HG03460 (cell line): Measurements from ENCODE around the gene GPATCH8.
"Not testable (repeated sequence)": the region's sequence is repeated elsewhere in the genome, so short reads cannot be mapped to it uniquely, and the experiment has no call there.

Experiments used
- ATAC-seq: cut with Tn5 transposase; IDR thresholded peaks from one replicate; pipeline ENCODE4 v1.9.1; 2021; ENCODE audit not compliant: unreplicated experiment

The GPATCH8 gene

DNA sequence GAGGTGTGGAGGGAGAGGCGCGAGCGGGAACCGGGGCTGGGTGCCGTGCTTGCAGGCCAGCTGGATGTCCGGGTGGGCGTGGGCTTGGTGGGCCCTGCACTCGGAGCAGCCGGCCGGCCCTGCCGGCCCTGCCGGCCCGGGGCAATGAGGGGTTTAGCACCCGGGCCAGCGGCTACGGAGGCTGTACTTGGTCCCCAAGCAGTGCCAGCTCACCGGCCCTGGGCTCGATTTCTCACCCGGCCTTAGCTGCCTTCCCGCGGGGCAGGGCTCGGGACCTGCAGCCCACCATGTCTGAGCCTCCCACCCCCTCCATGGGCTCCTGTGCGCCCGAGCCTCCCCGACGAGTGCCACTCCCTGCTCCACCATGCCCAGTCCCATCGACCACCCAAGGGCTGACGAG lies 24.7 kb upstream of the GPATCH8 start:
- ATAC-seq: no peak

DNA sequence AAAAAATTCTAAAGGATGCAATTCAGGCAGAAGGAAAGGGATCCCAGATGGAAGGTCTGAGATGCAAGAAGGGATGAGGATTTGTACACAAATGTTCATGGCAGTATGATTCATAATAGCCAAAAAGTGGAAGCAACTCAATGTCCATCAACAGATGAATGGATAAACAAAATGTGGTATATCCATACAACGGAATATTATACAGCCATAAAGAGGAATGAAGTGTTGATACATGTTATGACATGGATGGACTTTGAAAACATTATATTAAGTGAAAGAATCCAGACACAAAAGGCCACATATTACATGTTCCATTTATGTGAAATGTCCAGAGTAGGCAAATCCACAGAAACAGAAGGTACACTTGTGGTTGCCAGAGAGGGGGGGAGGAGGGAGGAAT lies 23.9 kb upstream of the GPATCH8 start:
- ATAC-seq: no peak

- ATAC-seq: no peak
Observed at GRCh38 chr17:44523672-44523972, 20.4 kb upstream of the GPATCH8 start.

GRCh38 chr17:44522883-44523671 lies 19.9 kb upstream of the GPATCH8 start:
- no peak for ATAC-seq

DNA sequence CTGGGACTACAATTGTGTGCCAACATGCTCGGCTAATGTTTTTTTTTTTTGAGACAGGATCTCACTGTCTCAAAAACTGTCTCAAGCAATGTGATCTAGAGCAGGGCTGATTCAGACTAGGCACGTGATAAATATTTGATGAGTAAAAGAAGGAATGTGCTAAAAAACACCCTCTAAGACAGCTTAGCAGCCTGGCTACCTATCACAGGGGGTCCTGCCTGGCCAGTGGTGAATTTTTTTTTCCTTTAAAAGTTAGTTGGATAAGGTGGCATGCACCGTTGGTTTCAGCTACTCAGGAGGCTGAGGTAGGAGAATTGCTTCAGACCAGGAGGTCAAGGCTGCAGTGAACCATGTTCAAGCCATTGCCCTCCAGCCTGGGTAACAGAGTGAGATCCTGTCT lies 14.8 kb upstream of the GPATCH8 start:
- ATAC-seq: no peak

GRCh38 chr17:44511241-44512134 lies 8.3 kb upstream of the GPATCH8 start:
- ATAC-seq: not testable (repeated sequence)

DNA sequence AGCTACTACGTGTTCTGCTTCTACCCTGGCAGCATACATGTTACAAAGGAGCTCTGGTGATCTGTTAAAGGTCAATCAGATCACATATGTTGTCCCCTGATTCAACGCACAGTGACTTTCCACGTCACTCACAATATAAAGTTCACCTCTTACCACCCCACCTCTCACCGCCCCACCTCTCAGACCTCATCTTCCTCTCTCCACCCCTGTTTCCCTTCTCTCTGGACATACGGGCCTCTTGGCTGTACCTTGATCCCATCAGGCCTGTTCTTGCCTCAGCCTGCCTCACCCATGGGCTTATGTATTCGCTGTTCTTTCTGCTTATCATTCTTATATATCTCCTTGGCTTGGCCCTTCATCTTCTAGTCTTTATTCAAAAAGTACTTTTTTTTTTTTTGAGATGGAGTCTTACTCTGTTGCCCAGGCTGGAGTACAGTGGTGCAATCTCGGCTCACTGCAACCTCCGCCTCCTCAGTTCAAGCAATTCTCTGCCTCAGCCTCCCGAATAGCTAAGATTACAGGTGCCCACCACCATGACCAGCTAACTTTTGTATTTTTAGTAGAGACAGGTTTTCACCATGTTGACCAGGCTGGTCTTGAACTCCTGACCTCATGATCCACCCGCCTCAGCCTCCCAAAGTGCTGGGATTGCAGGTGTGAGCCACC lies 3.9 kb upstream of the GPATCH8 start:
- not testable (repeated sequence) for ATAC-seq

GRCh38 chr17:44502598-44503146 lies 534 bp downstream of the GPATCH8 start:
- ATAC-seq: peak; percentile 28

DNA sequence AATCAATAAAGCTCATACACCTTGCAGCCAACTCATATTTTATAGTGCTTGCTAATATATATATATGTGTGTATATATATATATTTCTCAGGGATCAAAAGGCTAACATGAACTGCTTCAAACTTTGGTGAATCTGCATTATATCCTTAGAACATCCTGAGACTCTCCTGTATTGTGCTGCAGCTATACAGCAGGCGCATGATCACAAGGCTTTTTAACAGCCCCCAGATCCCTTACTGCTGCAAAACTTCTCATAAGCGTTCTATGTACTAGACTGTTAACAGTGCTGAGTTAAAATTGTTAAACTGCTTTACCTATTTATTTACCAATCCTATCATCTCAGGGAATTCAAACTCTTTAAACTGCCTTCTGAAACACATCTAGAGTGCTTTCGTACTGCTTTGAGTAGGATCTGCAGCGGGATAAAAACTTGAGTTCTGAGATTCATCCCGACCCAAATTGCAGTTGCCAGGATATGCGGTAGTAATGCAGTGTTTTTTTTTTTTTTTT lies 1.3 kb downstream of the GPATCH8 start:
- no peak for ATAC-seq

DNA sequence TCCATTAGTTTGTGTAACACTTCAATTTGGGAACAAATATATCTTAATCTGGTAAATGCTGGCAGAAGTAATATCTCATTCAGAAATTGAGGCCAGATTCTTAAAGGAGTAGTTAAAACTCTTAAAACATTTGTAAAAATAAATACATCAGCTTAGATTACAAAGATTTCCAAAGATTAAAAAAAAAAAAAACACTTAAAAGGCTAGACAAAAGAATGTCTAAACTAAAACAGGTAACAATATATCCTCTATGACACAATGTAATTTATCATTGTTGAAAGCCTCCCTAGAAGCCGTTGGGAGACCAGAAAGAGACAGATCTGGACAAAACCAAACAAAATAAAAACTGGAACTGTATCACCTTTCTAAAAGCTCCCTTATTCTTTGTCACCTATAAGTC lies 3.5 kb downstream of the GPATCH8 start:
- no peak for ATAC-seq

- ATAC-seq: no peak
Observed at GRCh38 chr17:44496815-44497214, 6.4 kb downstream of the GPATCH8 start.

DNA sequence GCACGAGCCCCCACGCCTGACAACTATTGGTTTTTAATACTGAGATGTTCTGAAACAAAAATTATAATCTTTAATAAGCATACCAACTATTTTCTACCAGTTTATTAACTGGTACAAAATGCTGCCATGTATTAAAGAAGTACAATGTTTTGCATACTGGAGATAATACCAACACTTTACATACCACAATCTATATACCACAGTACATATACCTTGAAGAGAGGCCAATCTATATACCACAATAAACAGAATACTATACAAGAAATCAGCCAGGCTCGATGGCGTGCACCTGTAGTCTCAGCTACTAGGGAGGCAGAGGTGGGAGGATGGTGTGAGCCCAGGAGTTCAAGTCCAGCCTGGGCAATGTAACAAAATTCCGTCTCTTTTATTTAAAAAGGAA lies 9.9 kb downstream of the GPATCH8 start:
- ATAC-seq: no peak

- ATAC-seq: no peak
Observed at GRCh38 chr17:44492706-44493272, 10.4 kb downstream of the GPATCH8 start.

GRCh38 chr17:44489581-44489980 lies 13.6 kb downstream of the GPATCH8 start:
- no peak for ATAC-seq

GRCh38 chr17:44487170-44487569 lies 16.0 kb downstream of the GPATCH8 start:
- no peak for ATAC-seq

DNA sequence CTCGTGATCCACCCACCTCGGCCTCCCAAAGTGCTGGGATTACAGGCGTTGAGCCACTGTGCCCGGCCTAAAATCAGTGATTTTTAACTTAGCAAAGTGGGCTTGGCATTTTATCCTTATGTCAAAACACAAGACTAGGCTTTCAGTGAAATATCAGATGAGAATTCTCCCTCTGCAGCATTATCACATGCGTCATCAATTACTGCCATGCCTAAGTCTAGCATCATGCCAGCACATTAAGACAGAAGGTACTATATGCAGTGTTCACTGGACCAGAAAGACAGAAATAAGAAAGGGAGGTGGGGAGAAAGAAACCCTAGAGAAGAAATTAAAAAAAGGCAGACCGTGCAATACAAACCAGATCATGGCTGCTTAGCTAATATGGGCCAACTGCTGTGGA lies 29.8 kb downstream of the GPATCH8 start:
- no peak for ATAC-seq

- ATAC-seq: no peak
Observed at GRCh38 chr17:44469676-44470075, 33.5 kb downstream of the GPATCH8 start.

GRCh38 chr17:44467108-44467507 lies 36.1 kb downstream of the GPATCH8 start:
- no peak for ATAC-seq

- ATAC-seq: no peak
Observed at GRCh38 chr17:44466339-44466738, 36.9 kb downstream of the GPATCH8 start.

DNA sequence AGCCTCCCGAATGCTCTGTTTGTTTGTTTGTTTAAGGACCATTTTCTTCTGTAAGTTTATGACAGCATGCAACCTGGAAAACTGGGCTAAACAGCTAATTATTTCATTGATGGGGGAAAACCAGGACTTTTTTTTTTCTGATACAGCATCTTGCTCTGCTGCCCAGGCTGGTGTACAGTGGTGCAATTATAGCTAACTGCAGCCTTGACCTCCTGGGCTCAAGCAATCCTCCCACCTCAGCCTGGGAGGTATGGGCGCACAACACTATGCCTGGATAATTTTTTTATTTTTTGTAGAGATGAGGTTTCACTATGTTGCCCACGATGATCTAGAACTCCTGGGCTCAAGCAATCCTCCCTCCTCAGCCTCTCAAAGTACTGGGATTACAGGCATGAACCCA lies 37.3 kb downstream of the GPATCH8 start:
- no peak for ATAC-seq

DNA sequence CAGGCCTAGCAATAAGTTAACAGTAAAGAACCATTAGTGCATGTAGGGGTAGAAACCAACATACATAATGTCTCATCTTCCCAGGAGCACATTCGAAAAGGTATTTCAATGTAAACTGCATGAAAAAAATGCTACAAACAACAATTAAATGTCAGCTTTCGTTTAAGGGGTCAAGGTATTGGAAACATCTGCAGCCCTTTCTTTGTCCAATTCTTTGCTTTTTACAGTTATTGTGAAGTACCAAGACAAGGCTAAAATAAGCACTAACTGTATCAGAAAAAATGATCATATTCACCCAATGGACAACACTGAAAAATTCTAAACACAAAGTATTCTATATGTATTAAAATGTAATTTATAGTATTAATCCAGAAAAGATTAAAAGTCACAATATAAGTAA lies 37.9 kb downstream of the GPATCH8 start:
- ATAC-seq: no peak
